Stimulated activated CD8-positive, alpha-beta memory T cell treated with anti-CD3 and anti-CD28 coated beads, Interleukin-4, amount 100 ng/mL, for 1 hour (primary cell): Measurements from ENCODE around the gene CFAP74.
"Not testable (repeated sequence)": the region's sequence is repeated elsewhere in the genome, so short reads cannot be mapped to it uniquely, and the experiment has no call there.

Source experiments
- DNase-seq, 2 donors: peaks; one replicate each; pipeline ENCODE4 v3.0.0-alpha.2; 2020; ENCODE audit warnings: low read depth in 2 of 2, low spot score in 1 of 2

Gene CFAP74

DNA sequence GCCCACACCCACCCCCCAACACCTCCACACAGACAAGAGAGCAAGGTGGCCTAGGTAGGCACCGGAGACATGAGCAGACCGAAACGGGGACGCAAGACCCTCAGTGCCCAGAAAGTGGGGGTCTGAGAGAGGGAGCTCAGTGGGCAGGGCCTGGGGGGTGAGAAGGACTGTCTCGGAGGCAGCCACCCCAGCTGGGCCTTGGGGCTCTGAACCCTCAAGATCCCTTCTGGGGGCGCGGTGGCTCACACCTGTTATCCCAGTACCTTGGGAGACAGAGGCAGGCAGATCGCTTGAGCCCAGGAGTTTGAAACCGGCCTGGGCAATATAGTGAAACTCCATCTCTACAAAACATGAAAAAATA is 103.6 kb downstream of the CFAP74 start:
- DNase-seq = no peak

DNA sequence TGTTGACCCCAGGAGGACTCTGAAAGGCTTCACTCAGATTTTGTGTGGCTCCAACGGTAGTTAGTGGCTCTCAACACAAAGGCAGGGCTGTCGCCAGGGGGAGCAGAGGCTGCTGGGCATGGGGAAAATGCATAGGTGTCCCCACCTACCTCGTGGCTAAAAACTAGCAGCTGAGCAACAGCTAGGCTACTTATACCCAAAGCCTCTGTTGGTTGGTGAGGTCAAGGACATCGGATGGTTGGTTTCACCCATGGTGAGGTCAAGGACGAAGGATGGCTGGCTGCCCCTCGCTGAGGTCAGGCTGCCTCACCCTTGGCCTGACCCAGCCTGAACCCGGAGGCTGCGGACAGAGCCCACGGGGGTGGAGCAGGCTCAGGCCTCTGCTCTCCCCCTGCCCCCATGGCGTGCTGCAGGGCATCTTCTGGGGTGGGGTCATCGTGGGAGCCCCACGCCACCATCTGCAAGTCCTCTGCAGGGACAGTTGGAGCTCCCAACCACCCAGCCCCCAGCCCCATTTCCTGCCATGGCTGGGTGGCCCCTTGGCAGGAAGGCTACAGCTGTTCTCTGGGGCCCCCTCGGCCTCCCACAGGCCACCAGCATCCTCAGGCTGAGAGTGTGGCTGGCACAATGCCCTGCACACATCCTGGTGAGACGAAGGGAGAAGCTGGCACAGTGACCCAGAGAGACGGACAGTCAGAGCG is 104.2 kb downstream of the CFAP74 start:
- DNase-seq = no peak

DNA sequence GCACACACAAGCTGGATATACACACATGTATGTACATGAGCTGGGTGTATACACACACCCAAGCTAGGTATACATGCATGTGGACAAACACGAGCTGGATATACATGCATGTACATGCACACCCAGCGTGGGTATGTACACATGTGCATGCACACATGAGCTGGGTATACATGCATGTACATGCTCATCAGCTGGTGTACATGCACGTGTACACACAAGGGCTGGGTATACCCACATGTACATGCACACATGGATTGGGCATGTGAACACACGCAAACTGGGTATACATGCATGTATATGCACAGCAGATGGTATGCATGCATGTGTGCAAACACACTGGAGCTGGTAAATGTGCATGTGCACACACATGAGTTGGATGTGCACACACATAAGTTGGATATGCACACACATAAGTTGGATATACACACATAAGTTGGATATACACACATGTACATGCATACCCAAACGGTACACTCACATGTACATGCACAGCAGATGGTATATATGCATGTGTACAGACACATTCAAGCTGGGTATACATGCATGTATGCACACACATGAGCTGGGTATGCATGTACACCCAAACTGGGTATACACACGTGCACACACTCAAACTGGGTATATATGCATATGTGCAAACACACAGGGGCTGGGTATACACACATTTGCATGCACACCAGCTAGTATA is 105.2 kb downstream of the CFAP74 start:
- DNase-seq = no peak

DNA sequence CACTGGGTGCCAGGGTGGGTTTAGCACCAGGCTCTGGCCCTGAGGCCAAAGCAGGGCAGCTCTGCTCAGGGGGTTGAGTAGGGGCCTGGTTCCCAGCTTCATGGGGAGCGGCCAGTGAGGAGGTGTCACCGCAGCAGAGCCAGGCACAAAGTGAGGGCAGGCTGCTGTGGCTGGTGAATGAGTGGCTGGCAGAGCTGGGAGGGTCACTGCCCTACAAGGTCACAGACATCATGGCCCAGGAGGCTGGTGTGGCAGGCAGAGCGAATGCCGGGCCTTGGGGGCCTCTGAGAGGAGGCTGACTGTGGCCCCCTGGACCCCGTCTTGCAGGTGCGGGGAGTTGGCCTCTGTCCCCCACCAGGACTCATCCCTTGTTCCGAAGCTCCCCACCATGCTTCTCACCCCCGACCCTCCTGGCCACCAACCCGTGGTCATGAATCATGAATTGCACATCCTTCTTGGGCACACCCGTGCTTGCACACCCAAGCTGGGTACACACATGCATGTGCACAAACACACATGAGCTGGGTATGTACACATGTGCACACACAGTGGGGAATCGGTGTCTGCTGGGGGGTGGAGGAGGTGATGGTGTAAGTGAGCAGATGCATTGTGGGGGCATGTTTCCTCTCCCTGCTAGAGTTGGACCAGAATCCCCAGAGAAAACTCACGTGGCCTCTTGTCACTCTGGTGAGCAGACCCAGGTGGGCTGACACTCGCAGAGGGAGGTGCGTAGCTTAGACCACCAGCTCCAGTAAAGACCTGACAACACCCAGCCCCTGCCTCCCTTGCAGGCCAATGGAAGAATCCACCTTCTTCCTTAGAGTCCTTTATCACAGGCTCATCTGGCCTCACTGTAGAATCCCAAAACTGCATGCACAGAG is 107.9 kb downstream of the CFAP74 start:
- DNase-seq = no peak

DNA sequence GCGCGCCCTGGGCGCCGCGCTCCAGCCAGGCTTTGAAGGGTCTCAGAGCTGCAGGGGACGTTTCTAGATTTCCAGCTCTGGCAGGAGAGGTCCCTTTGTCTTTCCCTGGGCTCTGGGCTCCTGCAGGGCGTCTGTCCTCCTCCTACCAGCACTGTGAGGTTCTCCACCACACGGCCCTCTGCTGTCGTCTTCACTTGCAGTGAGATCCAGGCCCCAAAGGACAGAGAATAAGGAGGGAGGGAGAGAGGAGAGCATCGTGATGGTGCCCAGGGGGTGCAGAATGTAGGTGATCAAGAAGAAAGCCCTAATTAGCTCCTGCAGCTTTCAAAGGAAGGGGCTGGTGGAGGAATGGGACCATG is 108.5 kb downstream of the CFAP74 start:
- no peak for DNase-seq

DNA sequence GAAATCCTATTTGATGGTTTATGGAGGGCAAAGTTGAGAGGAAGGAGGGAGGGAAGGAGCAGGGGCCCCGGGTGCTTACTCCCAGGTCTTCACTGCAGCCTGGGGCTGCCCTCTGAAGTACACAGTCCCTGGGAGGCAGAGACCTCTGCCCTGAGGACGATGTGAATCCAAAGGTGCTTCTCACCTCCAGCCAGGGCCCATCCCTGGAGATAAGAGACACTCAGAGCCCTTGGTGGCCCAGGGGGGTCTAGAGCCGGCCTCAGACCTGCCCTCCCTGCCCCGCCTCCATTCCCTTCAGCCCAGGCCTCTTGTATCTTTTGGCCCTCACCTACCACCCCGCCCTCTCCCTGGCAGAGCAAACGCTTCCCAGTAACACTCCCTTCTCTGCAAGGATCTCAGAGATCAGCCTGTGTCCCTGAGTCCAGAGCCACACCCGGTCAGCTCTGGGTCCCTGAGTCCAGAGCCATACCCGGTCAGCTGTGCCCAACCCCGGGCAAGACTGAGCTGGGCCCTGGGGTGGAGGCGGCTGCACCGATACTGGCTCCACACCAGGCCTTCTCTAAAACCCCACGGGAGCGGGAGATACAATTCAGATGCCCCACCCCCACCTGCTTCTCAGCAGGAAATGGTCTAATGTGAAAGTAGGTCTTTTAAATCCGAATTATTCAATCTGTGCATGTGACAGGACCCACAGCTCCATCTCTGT is 109.1 kb downstream of the CFAP74 start:
- DNase-seq = no peak

DNA sequence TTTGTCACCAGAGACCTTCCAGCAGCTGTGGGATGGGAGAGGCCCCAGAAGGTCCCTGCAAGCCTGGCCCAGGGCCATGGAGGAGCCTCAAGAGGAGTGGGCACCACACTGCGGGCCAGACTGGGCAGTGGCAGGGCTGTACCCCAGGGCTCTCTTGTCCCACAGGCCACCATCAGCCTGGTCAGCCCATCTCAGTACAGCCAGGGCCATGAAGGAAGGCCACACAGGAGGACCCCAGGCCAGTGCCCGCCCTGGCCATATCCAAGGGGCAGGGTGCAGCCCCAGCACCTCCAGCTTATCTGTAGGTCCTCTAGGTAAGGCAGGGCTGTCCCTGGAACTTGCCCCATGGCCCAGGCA is 109.6 kb downstream of the CFAP74 start:
- no peak for DNase-seq

DNA sequence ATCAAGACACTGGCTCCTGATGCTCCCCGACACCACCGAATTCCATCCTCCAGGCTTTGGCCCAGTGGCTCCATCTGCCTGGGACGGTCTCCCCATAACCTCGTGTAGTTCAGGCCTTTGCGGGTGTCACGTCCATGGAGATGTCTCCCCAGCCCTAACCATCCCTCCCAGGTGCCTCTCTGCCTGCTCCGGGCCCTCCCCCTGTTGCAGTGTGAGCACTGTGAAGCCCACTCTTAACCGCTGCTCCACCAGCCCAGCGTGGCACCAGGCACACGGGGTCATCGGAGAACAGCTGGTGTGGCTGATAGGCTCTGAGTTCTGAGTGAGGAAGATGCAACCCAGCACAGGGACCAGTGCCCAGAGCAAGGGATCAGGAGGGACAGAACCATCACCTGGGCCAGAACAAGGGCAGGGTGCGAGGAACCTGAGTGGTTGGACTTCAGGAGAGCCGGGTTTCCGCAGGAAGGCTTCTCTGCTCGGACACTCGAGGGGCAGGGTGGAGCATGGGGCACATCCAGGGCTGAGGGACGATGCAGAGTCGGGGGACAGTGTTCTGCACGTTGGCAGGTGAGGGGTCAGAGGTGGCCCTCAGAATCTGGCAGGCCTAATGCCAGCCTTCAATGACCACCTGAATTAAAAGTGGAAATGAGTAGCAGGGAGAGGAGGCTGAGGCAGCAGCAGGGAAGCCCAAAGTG is 110.1 kb downstream of the CFAP74 start:
- no peak for DNase-seq

DNA sequence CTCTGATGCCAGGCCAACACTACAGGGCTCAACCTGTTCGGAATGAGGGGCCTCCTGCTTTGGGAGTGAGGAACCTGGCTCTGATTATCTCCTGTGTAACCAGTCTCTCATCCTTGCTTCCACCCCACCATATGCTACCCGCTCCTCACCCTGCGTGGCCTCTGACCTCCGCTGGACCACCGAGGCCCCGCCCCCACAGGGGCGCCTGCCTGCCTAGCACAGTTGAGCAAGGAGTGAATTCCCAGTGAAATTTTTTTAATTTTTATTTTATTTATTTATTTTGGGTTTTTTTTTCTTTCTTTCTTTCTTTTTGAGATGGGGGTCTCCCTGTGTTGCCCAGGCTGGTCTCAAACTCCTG is 110.8 kb downstream of the CFAP74 start:
- no peak for DNase-seq

DNA sequence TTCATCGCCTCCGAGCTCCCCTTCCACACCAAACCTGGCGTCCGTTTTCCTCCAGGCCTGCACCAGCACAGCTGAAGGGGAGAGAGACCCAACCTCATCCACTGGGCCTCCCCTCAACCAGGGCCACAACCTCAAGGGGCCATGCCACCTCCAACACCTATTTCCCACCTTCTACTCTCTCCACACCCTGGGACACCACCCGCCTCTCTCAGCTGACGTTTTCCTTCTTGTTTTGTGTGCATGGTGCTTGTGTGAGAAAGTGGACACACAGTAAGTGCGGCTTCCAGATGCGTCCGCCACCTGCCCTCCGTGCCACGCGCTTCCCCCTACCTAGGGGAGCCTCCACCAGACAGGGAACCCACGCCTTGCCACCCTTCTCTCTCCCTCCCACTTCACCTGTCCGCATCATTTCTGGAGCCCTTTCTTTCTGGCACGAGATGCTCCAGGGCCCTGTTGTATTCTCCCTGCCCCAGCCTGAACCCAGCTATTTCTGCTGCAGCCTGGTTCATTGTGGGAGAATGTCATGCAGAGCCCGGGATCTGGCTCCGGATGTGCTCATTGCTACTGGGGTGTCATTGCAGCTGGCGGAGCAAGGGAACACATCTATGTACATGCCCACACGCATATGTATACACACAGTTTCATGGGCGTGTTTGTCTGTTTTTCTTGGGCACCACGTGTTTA is 111.4 kb downstream of the CFAP74 start:
- no peak for DNase-seq

DNA sequence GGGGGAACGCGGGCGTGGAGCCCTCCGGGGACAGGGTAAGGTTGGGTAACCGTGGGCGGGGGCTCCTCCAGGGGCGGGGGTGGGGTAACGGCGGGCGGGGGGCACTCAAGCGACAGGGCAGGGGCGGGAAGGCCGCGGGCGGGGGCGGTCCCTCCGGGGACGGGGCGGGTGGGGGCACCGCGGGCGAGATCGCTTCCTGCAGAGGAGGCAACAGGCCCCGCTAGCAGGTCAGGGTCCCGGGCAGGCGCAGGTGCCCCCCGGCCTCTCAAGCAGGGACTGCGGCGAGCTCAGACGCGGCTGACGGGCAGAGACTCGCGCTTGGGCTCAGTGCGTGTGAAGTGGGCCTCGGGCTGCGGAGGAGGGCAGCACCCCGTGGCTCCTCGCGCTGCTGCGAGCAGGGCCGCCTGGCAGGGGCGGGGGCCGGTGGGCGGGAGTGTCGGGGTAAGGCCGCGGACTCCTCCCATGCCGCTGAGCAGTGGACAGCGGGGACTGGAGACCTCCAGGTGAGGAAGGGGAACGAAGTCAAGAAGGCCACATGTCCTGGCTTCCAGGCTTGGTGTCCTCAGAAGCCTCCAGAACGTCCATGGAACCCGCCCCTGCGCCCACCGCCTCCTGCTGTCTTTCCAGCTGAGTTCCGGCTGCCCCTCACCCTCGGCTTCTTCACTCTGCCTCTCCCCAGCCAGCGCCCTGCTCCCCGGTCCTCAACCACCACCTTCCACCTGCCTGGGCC is 112.1 kb downstream of the CFAP74 start:
- DNase-seq = peak; percentile 56 to 66

DNA sequence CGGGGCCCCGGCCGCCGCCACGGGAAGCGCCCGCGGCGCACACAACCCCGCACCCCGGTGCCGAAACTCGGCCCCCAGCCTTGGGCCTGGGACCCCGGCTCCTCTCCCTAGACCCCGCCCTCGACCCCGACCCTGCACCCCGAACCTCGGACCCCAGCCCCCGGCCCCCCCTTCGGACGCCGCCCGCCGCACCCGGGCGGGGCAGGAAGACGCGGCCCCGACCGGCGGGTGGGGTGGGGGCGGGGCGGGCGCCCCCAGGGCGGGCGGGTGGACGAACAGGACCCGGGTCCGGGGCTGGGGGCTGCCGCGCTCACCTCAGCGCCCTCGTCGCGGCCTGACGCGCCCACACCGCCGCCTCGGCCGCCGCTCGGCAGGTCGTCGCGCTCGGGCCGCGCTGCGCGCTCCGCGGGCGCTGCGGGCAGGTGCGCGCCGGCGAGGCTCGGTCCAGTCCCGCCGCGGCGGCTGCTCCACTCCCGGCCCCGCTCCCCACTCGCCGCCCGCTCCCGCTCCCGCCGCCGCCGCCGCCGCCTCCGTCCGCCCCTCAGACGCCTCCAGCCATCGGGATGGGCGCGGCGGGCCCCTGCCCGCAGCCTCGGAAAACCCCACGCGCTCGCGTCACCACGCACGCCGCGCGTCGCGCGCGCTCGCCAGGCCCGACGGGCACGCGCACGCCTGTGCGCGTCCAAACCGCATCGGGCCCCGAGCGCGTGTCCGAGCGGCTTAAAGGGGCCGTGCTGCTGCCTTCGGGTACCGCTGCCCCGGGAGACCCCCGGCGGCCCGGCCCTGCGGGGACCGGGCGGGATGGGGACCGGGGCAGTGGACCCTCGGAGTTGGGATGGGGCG is 112.9 kb downstream of the CFAP74 start, which contains the start of gene GNB1:
GNB1 (minus strand) TSS at position 582 of the 843 bp plus-strand sequence. CDS start 65,634 bp downstream, outside the sequence.
- peak; percentile 72 to 77 for DNase-seq

DNA sequence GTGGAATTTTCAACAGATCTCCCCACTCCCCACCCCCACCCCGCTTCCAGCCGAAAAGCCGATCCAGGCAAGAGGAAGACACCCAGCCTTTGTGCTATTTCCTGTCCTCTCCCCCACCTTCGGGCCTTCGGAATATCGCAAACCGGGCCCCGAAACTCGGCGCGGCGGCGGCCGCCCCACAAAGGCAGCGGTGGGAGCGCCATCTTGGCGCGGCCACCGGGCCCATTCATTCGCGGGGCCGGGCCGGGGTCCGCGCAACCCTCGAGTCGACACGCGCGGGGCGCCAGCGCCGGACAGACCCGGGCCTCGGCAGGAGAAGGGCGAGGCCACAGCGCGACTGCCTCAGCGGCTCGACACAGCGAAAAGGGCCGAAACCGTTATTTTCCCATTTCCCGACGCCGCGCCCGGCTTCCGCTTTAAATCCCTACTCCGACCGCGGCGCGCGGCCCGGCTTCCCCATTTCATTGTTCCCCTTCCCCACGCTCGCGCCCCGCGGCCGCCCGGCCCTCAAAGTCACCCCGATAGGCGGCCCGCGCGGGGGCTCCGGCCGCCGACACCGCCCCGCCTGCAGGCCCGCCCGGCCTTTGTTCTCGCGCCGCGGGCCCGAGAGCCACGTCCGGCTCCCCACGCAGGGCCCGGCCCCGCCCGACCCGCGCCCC is 113.6 kb downstream of the CFAP74 start:
- DNase-seq = no peak

DNA sequence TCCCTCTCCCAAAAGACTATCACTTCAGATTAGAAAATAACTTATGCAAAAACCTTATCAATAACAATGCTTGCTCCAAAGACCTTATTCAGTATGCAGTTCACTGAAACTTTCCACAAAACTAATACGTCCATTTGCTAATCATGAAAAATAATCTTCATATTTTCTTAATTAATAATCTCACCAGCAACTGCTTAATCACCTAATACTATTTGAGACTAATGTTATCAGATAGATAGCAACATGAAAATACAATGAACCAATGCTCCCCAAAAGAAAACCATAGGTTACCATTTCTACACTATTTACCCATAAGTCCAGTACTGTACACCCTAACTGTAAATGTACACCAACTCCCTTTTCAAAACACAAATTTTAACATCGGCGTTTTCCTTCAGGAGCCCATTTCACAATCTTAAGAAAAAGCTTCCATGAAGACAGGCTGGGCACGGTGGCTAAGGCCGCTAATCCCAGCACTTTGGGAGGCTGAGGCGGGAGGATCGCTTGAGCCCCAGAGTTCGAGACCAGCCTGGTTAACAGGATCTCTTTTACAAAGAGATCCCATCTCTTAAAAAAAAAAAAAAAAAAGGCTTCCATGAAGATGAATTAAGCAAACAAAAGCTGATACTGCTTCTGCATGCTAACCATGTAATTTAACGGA is 114.4 kb downstream of the CFAP74 start:
- no peak for DNase-seq

DNA sequence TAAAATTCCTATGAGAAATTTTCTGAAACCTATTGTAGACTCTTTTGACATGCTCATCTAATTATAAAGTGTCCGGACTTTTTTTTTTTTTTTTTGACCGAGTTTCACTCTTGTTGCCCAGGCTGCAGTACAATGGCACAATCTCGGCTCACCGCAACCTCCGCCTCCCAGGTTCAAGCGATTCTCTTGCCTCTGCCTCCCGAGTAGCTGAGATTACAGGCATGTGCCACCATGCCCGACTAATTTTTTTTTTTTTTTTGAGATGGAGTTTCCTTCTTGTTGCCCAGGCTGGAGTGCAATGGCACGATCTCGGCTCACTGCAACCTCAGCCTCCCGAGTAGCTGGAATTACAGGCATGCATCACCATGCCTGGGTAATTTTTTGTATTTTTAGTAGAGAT is 119.7 kb downstream of the CFAP74 start:
- DNase-seq = not testable (repeated sequence)

DNA sequence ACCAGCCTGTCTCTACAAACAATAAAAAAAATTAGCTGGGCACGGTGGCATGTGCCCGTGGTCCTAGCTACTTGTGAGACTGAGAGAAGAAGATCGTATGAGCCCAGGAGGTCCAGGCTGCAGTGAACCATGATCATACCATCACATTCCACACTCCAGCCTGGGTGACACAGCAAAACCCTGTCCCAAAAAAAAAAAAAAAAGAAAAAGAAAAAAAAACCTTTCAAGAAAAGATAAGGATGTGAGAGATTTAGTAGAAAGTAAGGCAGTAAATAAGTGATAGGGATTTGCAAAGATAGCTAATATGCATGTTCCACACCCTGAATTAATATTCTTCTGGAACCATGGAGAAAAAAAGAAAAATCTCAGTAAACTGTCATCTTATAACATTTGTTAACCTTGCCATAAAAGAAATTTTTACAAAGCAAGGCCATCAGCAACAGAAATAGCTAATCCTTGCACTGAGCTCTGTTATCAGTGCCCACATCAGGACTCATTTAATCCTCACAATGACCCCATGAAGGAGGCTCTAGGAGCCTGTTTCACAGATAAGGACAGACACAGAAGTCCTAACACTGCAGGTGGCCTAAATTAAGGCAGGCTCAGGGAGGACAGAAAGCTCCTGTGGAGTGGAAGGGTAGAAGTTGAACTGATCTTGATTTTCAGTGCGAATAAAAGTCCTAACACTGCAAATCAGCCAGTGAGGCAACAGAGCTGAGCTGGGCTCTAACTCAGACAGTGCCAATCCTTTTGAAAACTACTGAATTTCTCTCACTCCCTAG is 120.3 kb downstream of the CFAP74 start:
- DNase-seq = no peak

DNA sequence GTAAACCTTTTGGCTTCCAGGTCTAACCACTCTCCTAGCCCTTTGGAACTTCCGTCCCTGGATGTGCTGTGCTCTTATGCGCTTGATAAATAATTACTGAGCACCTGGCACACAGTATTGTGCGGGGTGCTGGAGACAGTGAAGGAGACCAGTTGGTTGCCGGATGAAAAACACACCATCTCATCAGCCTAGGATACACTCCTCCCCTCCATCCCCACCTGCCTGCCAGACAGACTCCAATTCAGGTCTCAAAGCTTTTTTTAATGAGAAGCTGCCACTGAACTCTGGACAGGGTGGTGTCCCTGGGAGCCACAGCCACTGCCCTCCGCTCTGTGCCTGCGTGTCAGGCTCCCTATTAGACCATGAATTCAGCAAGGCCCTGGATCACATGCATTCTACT is 121.9 kb downstream of the CFAP74 start:
- no peak for DNase-seq
